SU-DHL-6 (cell line): Measurements from ENCODE around the gene KCTD4.

Experiments used
- EZH2phosphoT487 ChIP-seq: fragments of 200-600 bp; sonication (generic), shearing (Covaris generic); conservative IDR thresholded peaks from 2 replicates; pipeline ENCODE4 v1.6.1; 2018; ENCODE audit warnings: mild to moderate bottlenecking, antibody characterized with exemption, low read length, moderate library complexity, mixed read lengths
- TF ChIP-seq, protein P1 (sequence below): fragments of 200-600 bp; sonication (generic); IDR thresholded peaks from one replicate; pipeline ENCODE4 v1.5.1; 2017; ENCODE audit warnings: antibody characterized with exemption, mild to moderate bottlenecking, low read length, moderate library complexity; ENCODE audit not compliant: insufficient read depth, poor library complexity, severe bottlenecking

DNA sequence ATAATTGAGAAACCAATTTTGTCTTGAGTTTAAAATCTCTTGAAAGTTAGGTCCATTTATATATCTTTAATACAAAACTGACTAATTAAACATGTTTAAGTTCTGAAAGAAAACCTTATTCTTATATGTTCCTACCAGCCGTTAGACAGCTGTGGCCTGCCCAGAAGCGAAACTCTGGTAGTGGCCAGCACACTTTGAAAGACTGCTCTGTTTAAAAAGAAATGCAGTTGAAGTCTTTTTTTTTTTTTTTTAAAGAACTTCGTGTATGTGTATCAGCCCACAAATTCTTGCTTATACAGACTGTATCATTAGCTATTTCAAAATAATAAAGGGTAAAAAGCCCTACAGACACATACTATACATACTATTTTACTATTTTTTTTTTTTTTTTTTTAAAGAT, 34.0 kb downstream of the KCTD4 start:
- TF ChIP-seq, protein P1, sequence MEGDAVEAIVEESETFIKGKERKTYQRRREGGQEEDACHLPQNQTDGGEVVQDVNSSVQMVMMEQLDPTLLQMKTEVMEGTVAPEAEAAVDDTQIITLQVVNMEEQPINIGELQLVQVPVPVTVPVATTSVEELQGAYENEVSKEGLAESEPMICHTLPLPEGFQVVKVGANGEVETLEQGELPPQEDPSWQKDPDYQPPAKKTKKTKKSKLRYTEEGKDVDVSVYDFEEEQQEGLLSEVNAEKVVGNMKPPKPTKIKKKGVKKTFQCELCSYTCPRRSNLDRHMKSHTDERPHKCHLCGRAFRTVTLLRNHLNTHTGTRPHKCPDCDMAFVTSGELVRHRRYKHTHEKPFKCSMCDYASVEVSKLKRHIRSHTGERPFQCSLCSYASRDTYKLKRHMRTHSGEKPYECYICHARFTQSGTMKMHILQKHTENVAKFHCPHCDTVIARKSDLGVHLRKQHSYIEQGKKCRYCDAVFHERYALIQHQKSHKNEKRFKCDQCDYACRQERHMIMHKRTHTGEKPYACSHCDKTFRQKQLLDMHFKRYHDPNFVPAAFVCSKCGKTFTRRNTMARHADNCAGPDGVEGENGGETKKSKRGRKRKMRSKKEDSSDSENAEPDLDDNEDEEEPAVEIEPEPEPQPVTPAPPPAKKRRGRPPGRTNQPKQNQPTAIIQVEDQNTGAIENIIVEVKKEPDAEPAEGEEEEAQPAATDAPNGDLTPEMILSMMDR = no peak
- TF ChIP-seq EZH2phosphoT487 = no peak
